ENCODE measurements around the gene STMND1.
A peak's percentile ranks its signal among the peaks of the same experiment; 100 is the strongest.

The STMND1 gene

GRCh38 chr6:17081273-17081672, 20.6 kb upstream of the STMND1 start:
- no peak overlapping the region for H2BK12ac ChIP-seq (ENCODE audit: low read length)
- no peaks in the 10 kb centered on the region for H3K36me3 ChIP-seq (ENCODE audit: control insufficient read depth in 1 of 2, insufficient read depth in 2 of 2, low read length in 2 of 2)
- no peaks in the 10 kb centered on the region for H3K27me3 ChIP-seq (ENCODE audit: insufficient read depth, low read length)
- no peak overlapping the region for H2BK120ac ChIP-seq (ENCODE audit: insufficient read depth, low read length, poor library complexity)
- H3K23ac ChIP-seq (ENCODE audit: low read length), result no peak overlapping the region
- no peak for DNase-seq
- H3K4ac ChIP-seq (ENCODE audit: low read depth, low read length), result no peak overlapping the region
- no peak overlapping the region for H3K4me3 ChIP-seq (ENCODE audit: low read depth, low read length)
- no peak overlapping the region for H3K27ac ChIP-seq (ENCODE audit: low read depth, low read length)
- no peak overlapping the region for H2AK5ac ChIP-seq (ENCODE audit: low read length)
- H3K4me2 ChIP-seq (ENCODE audit: low read length), result no peak overlapping the region
- no peak overlapping the region for H4K91ac ChIP-seq (ENCODE audit: low read depth, low read length)
- WGBS (ENCODE audit: extremely low coverage, insufficient coverage, insufficient read length), result no CpG with 5 or more reads among the region's 4 CpGs
- no peak overlapping the region for H3K9ac ChIP-seq (ENCODE audit: low read length)
- no peak overlapping the region for H2AFZ ChIP-seq (ENCODE audit: insufficient read depth, low read length, poor library complexity)
- no peaks in the 10 kb centered on the region for H3K79me2 ChIP-seq (ENCODE audit: control insufficient read depth, insufficient read depth, low read length, poor library complexity)
- H4K8ac ChIP-seq (ENCODE audit: low read depth, low read length), result no peak overlapping the region
- no peaks in the 10 kb centered on the region for H3K4me1 ChIP-seq (ENCODE audit: control insufficient read depth in 1 of 2, insufficient read depth in 2 of 2, low read length in 2 of 2)
- no peak overlapping the region for H3K18ac ChIP-seq (ENCODE audit: low read length)
- no peak overlapping the region for H4K12ac ChIP-seq (ENCODE audit: low read depth, low read length)
- H3K79me1 ChIP-seq (ENCODE audit: low read length), result no peaks in the 10 kb centered on the region
- H2BK5ac ChIP-seq (ENCODE audit: low read depth, low read length, poor library complexity), result no peak overlapping the region
- no peak overlapping the region for H3K14ac ChIP-seq (ENCODE audit: low read length)
- H3K9me3 ChIP-seq (ENCODE audit: insufficient read depth, low read depth, low read length), result no peaks in the 10 kb centered on the region

- Histone ChIP-seq H4K91ac (ENCODE audit: low read depth, low read length) (no peak overlapping the region), H3K9ac (ENCODE audit: low read length) (no peak overlapping the region), H3K18ac (ENCODE audit: low read length) (no peak overlapping the region), H3K14ac (ENCODE audit: low read length) (no peak overlapping the region), H3K27me3 (ENCODE audit: insufficient read depth, low read length) (no peaks in the 10 kb centered on the region), H2AFZ (ENCODE audit: insufficient read depth, low read length, poor library complexity) (no peak overlapping the region), H3K4me3 (ENCODE audit: low read depth, low read length) (no peak overlapping the region), H4K12ac (ENCODE audit: low read depth, low read length) (no peak overlapping the region), H2BK5ac (ENCODE audit: low read depth, low read length, poor library complexity) (no peak overlapping the region), H3K79me2 (ENCODE audit: control insufficient read depth, insufficient read depth, low read length, poor library complexity) (no peaks in the 10 kb centered on the region), H3K4me1 (ENCODE audit: control insufficient read depth in 1 of 2, insufficient read depth in 2 of 2, low read length in 2 of 2) (no peaks in the 10 kb centered on the region), H3K23ac (ENCODE audit: low read length) (no peak overlapping the region), H2BK120ac (ENCODE audit: insufficient read depth, low read length, poor library complexity) (no peak overlapping the region), H3K4me2 (ENCODE audit: low read length) (no peak overlapping the region), H4K8ac (ENCODE audit: low read depth, low read length) (no peak overlapping the region), H3K27ac (ENCODE audit: low read depth, low read length) (no peak overlapping the region), H3K36me3 (ENCODE audit: control insufficient read depth in 1 of 2, insufficient read depth in 2 of 2, low read length in 2 of 2) (no peaks in the 10 kb centered on the region), H3K79me1 (ENCODE audit: low read length) (no peaks in the 10 kb centered on the region), H2BK12ac (ENCODE audit: low read length) (no peak overlapping the region), H3K4ac (ENCODE audit: low read depth, low read length) (no peak overlapping the region), H3K9me3 (ENCODE audit: insufficient read depth, low read depth, low read length) (no peaks in the 10 kb centered on the region), H2AK5ac (ENCODE audit: low read length) (no peak overlapping the region)
- no CpG with 5 or more reads among the region's 5 CpGs for WGBS (ENCODE audit: extremely low coverage, insufficient coverage, insufficient read length)
- DNase-seq, result no peak
Observed at GRCh38 chr6:17081860-17082508, 19.9 kb upstream of the STMND1 start.

- Histone ChIP-seq H3K4me3 (ENCODE audit: low read depth, low read length) (no peak overlapping the region), H3K36me3 (ENCODE audit: control insufficient read depth in 1 of 2, insufficient read depth in 2 of 2, low read length in 2 of 2) (no peaks in the 10 kb centered on the region), H3K14ac (ENCODE audit: low read length) (no peak overlapping the region), H3K4me1 (ENCODE audit: control insufficient read depth in 1 of 2, insufficient read depth in 2 of 2, low read length in 2 of 2) (no peaks in the 10 kb centered on the region), H3K4me2 (ENCODE audit: low read length) (no peak overlapping the region), H3K9me3 (ENCODE audit: insufficient read depth, low read depth, low read length) (no peaks in the 10 kb centered on the region), H3K18ac (ENCODE audit: low read length) (no peak overlapping the region), H2BK120ac (ENCODE audit: insufficient read depth, low read length, poor library complexity) (no peak overlapping the region), H3K79me1 (ENCODE audit: low read length) (no peaks in the 10 kb centered on the region), H2BK12ac (ENCODE audit: low read length) (no peak overlapping the region), H3K27ac (ENCODE audit: low read depth, low read length) (no peak overlapping the region), H3K9ac (ENCODE audit: low read length) (no peak overlapping the region), H3K23ac (ENCODE audit: low read length) (no peak overlapping the region), H4K91ac (ENCODE audit: low read depth, low read length) (no peak overlapping the region), H3K27me3 (ENCODE audit: insufficient read depth, low read length) (no peaks in the 10 kb centered on the region), H4K8ac (ENCODE audit: low read depth, low read length) (no peak overlapping the region), H2BK5ac (ENCODE audit: low read depth, low read length, poor library complexity) (no peak overlapping the region), H3K79me2 (ENCODE audit: control insufficient read depth, insufficient read depth, low read length, poor library complexity) (no peaks in the 10 kb centered on the region), H2AK5ac (ENCODE audit: low read length) (no peak overlapping the region), H4K12ac (ENCODE audit: low read depth, low read length) (no peak overlapping the region), H3K4ac (ENCODE audit: low read depth, low read length) (no peak overlapping the region), H2AFZ (ENCODE audit: insufficient read depth, low read length, poor library complexity) (no peak overlapping the region)
- WGBS (ENCODE audit: extremely low coverage, insufficient coverage, insufficient read length), result no CpG with 5 or more reads among the region's 3 CpGs
- DNase-seq, result no peak
Observed at GRCh38 chr6:17083397-17083796, 18.5 kb upstream of the STMND1 start.

GRCh38 chr6:17086469-17086868, 15.4 kb upstream of the STMND1 start:
- no peak overlapping the region for H2BK120ac ChIP-seq (ENCODE audit: insufficient read depth, low read length, poor library complexity)
- no peak overlapping the region for H3K4ac ChIP-seq (ENCODE audit: low read depth, low read length)
- no peaks in the 10 kb centered on the region for H3K9me3 ChIP-seq (ENCODE audit: insufficient read depth, low read depth, low read length)
- H2BK5ac ChIP-seq (ENCODE audit: low read depth, low read length, poor library complexity), result no peak overlapping the region
- H4K8ac ChIP-seq (ENCODE audit: low read depth, low read length), result no peak overlapping the region
- no peak overlapping the region for H3K14ac ChIP-seq (ENCODE audit: low read length)
- no peaks in the 10 kb centered on the region for H3K4me1 ChIP-seq (ENCODE audit: control insufficient read depth in 1 of 2, insufficient read depth in 2 of 2, low read length in 2 of 2)
- no peak overlapping the region for H3K27ac ChIP-seq (ENCODE audit: low read depth, low read length)
- no peak overlapping the region for H3K4me3 ChIP-seq (ENCODE audit: low read depth, low read length)
- no peak overlapping the region for H3K18ac ChIP-seq (ENCODE audit: low read length)
- H4K91ac ChIP-seq (ENCODE audit: low read depth, low read length), result no peak overlapping the region
- H3K36me3 ChIP-seq (ENCODE audit: control insufficient read depth in 1 of 2, insufficient read depth in 2 of 2, low read length in 2 of 2), result no peaks in the 10 kb centered on the region
- H2BK12ac ChIP-seq (ENCODE audit: low read length), result no peak overlapping the region
- no peak overlapping the region for H3K9ac ChIP-seq (ENCODE audit: low read length)
- peak; percentile 46 to 82 for DNase-seq
- WGBS (ENCODE audit: extremely low coverage, insufficient coverage, insufficient read length), result no CpG with 5 or more reads among the region's 11 CpGs
- no peak overlapping the region for H3K23ac ChIP-seq (ENCODE audit: low read length)
- H4K12ac ChIP-seq (ENCODE audit: low read depth, low read length), result no peak overlapping the region
- H3K79me1 ChIP-seq (ENCODE audit: low read length), result no peaks in the 10 kb centered on the region
- no peak overlapping the region for H3K4me2 ChIP-seq (ENCODE audit: low read length)
- H3K27me3 ChIP-seq (ENCODE audit: insufficient read depth, low read length), result no peaks in the 10 kb centered on the region
- no peak overlapping the region for H2AFZ ChIP-seq (ENCODE audit: insufficient read depth, low read length, poor library complexity)
- no peak overlapping the region for H2AK5ac ChIP-seq (ENCODE audit: low read length)
- no peaks in the 10 kb centered on the region for H3K79me2 ChIP-seq (ENCODE audit: control insufficient read depth, insufficient read depth, low read length, poor library complexity)
